NCI-H345 (cell line): ENCODE data around the gene FLOT2.
"Not testable (repeated sequence)": the region's sequence is repeated elsewhere in the genome, so short reads cannot be mapped to it uniquely, and the experiment has no call there.

Source experiments
- DNase-seq: peaks from one replicate; lab custom pipeline; 2025; lab: John Stamatoyannopoulos, UW

The FLOT2 gene

GRCh38 chr17:28873839-28874238 lies 23.7 kb downstream of the FLOT2 start:
- no peak for DNase-seq

GRCh38 chr17:28871056-28871579 lies 26.4 kb downstream of the FLOT2 start:
- DNase-seq, result no peak

GRCh38 chr17:28867276-28867675 lies 30.3 kb downstream of the FLOT2 start:
- DNase-seq, result no peak

GRCh38 chr17:28865946-28866752 lies 31.4 kb downstream of the FLOT2 start:
- no peak for DNase-seq

- no peak for DNase-seq
These were observed 32.3 kb downstream of the FLOT2 start for GRCh38 chr17:28864991-28865849.

DNA sequence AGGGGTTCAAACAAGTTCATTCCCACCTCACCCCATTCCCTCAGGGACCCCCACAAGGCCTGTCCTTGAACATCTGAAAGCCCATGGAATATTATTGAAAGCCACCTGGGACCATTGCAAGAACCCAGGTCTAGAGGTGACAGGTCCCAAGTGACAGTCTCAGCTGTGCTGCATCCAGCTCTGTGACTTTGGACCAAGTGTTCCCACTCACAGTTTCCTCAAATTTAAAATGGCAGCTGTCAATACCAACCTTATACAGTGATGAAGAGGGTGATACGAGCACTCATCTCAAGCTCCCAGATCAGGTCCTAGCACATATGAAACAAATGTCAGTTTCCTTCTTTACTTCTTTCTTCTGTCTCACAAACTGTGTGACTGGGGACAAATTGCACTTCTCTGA lies 33.6 kb downstream of the FLOT2 start:
- no peak for DNase-seq

GRCh38 chr17:28862561-28862960 lies 35.0 kb downstream of the FLOT2 start:
- no peak for DNase-seq

DNA sequence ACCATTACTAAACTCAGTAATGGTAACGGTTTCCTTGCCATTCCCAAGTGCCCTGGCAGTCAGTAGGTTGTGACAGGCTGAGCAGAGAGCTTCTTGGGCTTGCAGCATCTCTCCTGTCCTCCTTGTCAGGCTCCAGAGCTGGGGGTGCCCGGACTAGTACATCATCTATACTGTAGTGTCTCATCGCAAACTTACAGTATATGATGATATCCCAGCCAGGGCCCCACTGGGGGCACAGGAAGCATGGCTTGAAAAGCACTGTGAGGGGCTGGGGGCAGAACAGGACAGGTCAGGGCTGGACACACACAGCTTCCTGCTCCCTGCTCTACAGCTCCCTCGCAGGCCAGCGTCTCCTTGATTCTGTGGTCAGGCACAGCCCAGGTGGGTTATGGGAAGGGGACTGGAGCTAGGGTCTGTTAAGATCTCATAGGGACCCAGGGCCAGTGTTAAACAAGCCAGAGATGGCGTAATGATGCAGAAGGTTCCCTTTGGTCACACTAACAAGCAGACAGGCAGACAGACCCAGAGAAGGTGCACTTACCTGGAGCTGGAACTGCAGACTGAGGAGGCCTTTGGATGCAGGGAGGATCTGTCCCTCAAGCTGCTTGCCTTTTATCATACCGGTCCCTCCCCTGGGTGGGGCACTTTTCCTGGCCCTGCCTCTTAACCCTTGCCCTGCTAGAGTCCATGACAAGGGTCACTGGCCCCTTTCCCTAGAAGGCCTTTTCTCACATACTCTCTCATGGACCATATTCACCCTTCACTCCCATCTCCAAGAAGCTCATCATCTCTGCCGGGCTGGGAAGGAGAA lies 35.9 kb downstream of the FLOT2 start:
- no peak for DNase-seq

GRCh38 chr17:28860363-28860808 lies 37.1 kb downstream of the FLOT2 start:
- DNase-seq, result no peak

- DNase-seq, result no peak
These were observed 38.7 kb downstream of the FLOT2 start for GRCh38 chr17:28858801-28859355.

GRCh38 chr17:28857905-28858800 lies 39.4 kb downstream of the FLOT2 start:
- no peak for DNase-seq

- no peak for DNase-seq
These were observed 41.4 kb downstream of the FLOT2 start for GRCh38 chr17:28856028-28856574.

DNA sequence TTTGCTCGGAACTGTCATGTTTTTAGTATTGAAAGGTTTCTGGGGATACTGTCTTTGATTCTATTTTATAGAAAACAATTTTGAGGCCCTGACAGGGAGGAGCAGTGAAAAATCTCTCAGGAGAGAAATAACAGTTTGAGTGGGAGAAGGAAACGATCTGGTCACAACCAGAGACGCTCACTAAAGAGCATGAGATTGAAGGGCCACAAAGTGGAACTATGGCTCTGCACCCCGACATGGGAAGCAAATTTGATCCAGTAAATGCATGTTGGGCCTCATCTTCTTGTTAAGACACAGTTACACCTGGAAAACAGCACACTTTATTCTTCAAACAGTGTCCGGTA lies 42.2 kb downstream of the FLOT2 start:
- DNase-seq, result no peak

GRCh38 chr17:28854457-28855335 lies 42.8 kb downstream of the FLOT2 start, which contains the start of gene ERAL1:
Gene ERAL1, plus strand, starts transcription at chr17:28855016. Its CDS starts 19 bp downstream, at chr17:28855035.
- DNase-seq, result peak; percentile 90

- no peak for DNase-seq
These were observed 44.2 kb downstream of the FLOT2 start for GRCh38 chr17:28853295-28853694.

DNA sequence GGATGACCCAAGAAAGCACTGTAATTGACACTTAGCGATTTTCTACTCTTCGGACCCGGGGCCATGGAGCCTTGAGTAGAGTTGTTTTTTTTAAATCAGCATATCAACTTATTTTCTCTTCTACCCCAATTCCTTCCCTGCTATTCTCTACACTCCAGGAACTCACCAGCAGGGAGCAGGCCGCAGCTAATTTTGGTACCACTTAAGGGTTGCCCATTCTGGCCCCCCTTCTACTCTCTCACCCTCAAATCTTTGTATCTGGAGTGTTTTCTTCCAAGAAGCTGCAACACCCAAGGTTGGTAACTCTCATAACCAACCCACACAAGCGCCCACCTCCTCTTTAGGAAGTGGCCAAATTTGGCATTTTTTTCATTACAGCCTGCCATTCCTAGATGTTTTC lies 48.3 kb downstream of the FLOT2 start:
- no peak for DNase-seq

- not testable (repeated sequence) for DNase-seq
These were observed 48.9 kb downstream of the FLOT2 start for GRCh38 chr17:28848667-28849066.

- DNase-seq, result not testable (repeated sequence)
These were observed 50.8 kb downstream of the FLOT2 start for GRCh38 chr17:28846699-28847098.

GRCh38 chr17:28846231-28846630 lies 51.3 kb downstream of the FLOT2 start:
- DNase-seq, result no peak
